HG02981 (cell line): ENCODE measurements around the gene CSNK1G1.
"Not testable (repeated sequence)": the region's sequence is repeated elsewhere in the genome, so short reads cannot be mapped to it uniquely, and the experiment has no call there.

Experiments
- ATAC-seq: cut with Tn5 transposase; IDR thresholded peaks from one replicate; pipeline ENCODE4 v1.9.1; 2021; ENCODE audit warnings: mild to moderate bottlenecking, moderate library complexity; ENCODE audit not compliant: unreplicated experiment

Gene CSNK1G1

DNA sequence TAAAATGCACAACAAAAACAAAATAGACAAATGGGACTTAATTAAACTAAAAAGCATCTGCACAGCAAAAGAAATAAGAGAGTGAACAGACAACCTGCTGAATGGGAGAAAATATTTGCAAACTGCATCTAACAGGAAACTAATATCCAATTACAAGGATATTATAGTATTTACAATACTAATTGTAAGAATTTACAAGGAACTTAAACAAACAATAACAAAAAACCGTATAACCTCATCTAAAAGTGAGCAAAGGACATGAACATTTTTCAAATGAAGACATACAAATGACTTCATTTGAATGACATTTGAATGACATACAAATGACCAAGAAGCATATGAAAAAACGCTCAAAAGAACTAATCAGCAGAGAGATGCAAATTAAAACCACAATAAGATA lies 66.4 kb downstream of the CSNK1G1 start:
- no peak for ATAC-seq

DNA sequence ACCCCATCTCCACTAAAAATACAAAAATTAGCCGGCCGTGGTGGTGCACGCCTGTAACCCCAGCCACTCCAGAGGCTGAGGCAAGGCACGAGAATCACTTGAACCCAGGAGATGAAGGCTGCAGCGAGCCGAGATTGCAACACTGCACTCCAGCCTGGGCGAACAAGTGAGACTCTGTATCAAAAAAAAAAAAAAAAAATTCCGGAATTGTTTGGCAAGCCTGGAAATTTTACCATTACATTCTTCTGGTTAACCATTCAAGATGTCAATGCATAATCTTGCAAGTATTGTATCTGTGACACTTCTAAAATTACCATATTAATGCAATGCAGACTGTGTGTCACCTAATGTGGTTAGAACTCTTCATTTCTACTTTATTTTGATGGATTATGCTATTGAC lies 67.0 kb downstream of the CSNK1G1 start:
- ATAC-seq = no peak

DNA sequence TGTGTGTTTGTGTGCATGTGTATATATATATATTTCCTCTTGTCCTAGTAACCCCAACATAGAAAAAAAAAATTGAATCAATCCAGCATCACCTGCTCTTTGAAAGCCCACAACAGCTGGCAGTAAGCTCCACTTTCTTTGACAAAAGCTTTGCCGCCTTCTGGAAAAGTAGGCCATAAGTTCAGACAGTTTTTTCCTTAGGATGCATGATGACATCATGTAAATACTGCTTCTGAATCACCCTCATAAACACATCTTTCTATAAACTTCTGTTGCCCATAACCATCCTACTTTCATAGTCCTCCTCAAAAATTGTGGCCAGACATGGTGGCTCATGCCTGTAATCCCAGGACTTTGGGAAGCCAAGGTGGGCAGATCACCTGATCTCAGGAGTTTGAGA lies 67.4 kb downstream of the CSNK1G1 start:
- no peak for ATAC-seq

DNA sequence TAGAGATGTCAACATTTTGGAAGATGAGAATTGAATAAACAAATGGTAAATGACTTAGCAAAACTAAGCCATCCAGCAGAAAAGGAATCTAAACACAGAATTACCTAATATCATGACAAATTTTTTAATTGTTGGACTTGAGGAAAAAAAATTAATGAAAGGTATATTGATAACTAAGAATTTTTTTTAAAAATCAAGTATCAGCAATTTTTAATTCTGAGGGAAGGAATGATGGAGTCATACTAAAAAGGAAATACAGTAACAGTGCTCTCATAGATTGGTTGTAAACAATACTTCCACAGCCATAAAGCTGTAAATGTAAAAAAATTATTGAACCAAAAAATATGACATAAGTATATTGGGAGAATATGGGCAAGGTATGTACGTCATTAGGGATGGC lies 68.0 kb downstream of the CSNK1G1 start:
- no peak for ATAC-seq

DNA sequence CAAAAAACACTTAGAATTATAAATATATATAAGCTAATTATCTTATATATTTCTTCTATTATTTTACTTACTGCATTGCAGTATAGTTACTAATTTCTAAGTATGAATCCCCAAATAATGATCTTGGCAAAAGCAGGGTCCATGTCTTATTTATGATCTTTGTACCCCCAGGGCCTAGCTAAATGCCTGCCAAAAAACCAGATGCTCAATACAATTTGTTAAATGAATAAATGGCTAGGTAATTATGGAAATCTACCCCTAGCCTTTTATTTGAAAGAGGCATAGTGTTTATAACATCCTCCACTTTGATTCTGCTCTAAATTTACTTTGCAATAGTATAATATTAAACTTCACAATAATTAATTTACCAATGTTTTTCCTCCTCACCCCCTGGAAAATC lies 69.5 kb downstream of the CSNK1G1 start:
- ATAC-seq = no peak

DNA sequence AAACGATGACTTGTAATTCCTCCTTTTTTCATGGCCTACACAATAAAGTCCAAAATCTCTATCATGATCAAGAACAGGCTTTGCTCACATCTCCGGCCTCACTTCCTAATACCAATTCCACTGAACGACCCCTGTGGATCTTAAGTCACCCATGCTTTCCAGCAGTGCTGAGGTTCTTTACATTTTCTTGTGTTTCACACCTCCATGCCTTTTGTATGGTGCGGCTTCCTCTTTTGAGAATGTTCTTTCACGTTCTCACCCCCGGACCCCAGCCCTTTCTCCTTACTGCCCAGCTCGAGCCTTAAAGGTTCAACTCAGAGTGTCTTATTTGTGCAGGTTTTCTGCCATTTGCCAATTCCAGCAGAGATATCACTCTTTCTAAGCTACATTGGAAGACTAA lies 70.1 kb downstream of the CSNK1G1 start:
- no peak for ATAC-seq

DNA sequence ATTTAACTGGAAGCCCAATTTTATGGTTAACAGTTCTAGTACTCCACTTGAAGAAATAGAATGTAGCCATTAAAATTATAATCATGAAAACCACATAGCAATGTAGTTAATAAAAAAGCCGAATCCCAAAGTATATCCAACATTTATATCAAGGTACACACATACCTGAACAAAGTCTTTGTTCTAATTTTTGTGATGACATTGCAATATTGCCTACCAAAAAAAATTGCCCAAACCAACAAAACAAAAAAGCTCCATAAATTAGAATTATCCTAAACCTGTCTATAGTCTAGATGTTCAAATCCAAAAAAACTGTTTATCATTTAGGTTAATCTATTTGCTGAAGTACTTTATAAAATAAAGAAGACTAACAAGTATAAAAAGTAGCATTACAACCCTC lies 70.8 kb downstream of the CSNK1G1 start:
- ATAC-seq = no peak

DNA sequence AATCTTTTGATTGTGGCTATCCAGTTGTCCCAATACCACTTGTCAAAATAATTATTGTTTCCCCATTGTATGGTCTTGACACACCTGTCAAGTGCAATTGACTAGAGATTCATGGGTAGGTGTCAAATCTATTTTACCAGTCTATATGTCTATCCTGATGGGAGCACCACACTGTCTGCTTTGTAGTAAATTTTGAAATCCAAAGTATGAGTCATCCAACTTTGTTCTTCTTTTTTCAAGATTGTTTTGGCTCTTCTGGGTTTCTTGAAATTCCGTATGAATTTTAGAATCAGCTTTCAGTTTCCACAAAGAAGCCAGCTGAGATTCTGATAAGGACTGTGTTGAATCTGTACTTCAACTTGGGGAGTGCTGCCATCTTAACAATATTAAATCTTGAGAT lies 71.9 kb downstream of the CSNK1G1 start:
- no peak for ATAC-seq

DNA sequence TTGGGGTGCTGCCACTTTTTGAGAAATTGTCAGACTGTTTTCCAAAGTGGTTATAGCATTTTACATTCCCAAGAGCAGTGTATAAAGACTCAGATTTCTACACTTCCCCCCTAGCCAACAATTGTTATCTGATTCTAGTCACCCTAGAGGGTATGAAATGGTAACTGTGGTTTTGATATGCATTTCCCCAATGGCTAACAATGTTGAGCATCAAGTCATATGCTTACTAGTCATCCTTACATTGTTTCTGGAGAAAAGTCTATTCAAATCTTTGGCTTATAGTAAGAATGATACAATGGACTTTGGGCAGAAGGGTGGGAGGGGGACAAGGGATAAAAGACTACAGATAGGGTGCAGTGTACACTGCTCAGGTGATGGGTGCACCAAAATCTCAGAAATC lies 73.3 kb downstream of the CSNK1G1 start:
- ATAC-seq = no peak

DNA sequence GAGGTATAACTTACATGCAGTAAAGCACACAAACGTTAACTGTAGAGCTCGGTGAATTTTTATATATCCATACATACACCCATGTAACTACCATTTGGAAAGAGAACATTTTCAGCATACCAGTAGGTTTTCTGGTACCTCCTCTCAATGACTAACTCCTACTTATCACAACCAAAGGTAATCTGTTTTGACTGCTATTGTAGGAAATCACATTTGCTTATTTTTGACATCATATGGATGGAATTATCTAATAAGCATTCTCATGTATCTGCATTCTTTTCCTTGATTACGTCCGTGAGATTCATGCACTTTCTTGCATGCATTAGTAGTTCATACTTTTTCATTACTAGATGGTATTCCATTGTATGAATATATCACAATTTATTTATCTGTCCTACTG lies 76.8 kb downstream of the CSNK1G1 start:
- no peak for ATAC-seq

DNA sequence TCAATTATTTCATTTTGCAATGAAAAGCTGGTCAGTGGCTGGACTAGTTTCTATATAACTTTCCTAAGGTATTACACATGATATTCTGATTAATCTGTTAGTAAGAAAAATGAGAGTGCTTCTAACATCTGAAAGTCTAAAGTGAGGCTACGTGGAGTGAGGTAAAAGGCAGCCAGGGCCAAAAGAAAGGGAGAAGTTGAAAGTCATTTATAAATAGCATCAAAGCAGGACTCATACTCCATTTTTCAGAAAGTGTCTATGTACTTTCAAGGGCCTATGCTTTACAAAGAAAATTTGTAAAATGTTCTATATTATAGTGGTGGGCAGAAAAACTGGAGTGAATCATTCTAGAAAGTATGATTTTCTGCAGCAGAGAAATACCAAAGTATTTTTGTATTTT lies 80.0 kb downstream of the CSNK1G1 start:
- no peak for ATAC-seq

DNA sequence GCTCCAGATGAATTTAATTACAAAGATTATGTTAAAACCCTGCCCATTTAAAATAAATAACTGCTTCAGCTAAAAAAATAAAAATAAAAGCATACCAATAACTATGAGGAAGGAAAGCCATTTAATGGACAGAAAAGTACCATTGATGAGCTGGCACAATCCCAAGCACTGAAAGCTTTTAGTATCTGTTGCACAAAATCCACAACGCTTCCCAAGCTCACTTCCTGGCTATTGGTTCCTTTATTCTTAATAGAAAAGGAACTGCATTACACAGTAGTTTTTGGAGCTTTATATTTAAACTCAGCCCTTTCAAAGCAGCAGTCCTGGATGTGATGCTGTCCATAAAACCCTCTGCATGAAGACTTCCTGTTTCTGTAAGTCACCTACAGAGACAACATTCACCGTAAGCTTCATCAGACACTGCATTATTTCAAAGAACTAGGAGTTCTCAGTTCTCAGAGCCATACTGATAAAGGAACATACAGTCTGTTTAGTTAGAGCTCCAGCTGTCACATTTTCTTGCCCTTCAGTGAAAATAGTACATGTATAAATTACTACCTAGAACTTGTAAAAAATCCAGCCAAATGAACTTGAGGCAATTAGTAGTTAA lies 81.5 kb downstream of the CSNK1G1 start:
- no peak for ATAC-seq

DNA sequence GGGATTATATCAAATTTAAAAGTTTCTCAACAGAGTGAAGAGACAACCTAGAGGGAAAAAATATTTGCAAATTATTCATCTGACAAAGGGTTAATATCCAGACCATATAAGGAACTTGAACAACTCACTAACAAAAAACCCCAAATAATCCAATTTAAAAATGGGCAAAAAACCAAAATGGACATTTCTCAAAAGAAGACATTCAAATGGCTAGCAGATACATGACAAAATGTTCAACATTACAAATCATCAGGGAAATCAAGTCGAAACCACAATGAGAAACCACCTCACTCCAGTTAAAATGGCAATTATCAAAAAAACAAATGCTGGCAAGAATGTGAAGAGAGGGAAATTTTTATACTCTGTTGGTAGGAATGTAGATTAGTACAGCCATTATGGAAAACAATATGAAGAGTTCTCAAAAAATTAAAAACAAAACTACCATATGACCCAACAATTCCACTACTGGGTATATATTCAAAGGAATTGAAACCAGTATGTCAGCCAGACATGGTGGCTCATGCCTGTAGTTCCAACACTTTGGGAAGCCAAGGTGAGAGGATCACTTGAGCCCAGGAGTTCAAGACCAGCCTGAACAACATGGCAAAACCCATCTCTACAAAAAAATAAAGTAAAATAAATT lies 88.5 kb downstream of the CSNK1G1 start:
- ATAC-seq = no peak

DNA sequence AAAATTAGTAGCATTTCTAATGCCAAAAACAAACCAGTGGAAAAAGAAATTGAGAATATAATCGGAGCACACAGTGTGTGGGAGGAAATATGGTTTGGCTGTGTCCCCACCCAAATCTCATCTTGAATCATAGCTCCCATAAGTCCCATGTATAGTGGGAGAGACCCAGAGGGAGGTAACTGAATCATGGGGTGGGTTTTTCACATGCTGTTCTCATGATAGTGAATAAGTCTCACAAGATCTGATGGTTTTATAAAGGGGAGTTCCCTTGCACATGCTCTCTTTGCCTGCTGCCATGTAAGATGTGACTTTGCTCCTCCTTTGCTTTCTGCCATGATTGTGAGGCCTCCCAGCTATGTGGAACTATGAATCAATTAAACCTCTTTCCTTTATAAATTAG lies 90.8 kb downstream of the CSNK1G1 start:
- not testable (repeated sequence) for ATAC-seq

DNA sequence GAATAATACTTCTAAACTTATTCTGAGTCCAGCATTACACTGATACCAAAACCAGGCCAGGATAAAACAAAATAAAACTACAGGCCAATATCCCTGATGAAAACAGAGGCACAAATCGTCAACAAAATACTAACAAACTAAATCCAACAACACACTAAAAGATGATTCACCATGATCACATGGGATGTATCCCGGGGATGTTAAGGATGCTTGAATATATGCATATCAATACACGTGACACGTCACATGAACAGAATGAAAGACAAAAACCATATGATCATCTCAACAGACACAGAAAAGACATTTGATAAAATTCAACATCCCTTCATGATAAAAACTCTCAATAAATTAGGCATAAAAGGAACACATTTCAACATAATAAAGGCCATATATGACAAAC lies 91.5 kb downstream of the CSNK1G1 start:
- ATAC-seq = no peak

DNA sequence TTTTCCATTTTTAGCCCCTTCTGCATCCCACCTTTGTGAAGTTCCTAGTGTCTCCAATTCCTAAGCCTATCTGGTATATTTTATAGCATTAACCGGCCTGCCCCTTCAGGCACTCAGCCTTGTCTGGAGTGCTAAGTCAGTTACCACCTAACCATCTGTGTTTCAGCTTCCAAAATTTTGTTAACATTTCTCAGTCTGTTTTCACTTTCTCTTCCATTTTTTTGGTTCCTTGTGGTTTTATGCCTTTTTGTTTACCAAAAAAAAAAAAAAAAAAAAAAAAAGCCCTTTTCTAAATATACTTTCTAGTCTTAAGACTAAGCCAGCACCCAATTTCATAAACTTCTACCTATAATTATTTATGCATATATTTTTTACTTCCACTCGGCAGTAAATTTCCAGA lies 92.4 kb downstream of the CSNK1G1 start:
- no peak for ATAC-seq

DNA sequence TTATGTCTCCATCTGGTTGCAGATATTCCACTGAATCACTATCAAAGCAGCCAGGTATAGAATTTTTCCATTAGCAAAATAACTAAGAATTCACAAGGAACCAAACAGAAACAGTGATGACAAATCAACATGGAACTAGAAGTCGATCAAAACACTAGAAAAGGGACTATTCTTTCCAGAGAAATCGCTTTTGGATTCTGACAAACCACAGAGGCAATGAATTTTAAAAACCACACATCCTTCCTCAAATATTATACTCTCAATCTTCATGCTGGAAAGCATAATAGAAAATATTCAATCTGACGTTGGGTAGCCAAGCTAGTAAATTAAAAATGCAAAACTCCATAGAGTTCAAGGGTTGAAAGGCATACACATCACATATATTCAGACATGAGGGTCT lies 99.9 kb downstream of the CSNK1G1 start:
- no peak for ATAC-seq

DNA sequence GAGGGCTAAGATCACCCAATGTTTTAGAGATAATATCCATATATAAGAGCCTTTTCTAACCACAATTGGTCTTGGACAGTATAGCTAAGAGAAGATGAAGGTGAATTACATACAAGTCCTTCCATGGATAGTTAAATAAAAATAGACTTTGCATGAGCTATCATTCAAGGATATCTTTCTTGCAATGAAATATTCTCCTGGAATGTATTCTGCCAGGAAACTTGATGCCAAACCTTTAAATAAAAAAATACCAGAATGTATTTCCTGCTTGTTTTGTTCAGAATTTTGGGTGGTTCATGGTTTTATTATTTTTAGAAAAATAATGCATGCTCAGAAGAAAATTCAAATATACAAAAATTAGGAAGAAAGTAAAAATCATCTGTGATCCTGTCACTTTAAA lies 104.3 kb downstream of the CSNK1G1 start:
- ATAC-seq = no peak

DNA sequence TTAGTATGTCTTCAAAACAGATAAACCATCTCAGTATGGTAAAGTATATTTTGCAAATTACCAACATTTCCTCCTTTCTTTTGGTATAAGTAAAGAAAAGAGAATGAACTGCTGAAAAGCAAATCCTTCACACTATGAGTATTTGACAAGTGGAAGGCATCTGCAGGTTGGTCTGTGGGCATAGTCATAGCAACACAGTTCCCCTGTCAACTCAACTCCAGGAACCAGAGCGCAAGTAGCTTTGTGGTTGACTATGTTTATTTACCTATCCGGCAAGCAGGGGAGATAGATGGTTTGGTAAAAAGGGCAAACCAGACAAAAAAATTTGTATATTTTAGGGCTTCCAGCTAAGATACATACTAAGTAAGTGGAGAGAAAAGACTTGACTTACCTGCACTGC lies 104.9 kb downstream of the CSNK1G1 start:
- ATAC-seq = no peak

DNA sequence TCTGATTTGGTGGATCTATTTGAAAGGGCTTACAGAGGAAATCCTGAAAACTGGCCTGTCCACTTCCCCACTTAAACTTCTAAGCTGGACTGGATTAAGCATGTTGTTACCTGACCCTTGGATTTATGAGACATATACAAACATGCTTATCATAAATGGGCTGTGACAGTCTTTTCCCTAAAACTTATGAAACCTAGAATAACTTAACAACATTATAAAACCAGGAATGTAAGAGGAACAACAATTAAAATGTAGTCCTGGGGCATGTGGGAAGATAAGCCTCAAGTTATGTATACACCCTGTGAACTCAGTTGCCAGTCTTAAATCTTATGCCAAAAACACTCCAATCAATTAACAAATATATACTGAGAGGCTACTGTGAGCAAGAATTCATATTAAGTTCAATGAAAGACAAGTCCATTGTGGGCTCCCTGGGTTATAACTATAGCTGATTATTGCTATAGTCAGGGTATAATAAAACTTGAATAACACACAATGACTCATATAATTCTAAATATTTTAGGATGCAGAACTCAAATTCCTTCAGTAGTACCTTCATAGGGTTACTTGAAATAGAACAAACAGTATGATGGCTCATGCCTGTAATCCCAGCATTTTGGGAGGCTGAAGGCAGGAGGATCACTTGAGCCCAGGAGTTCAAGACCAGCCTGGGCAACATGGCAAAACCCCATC lies 105.9 kb downstream of the CSNK1G1 start:
- ATAC-seq = no peak

DNA sequence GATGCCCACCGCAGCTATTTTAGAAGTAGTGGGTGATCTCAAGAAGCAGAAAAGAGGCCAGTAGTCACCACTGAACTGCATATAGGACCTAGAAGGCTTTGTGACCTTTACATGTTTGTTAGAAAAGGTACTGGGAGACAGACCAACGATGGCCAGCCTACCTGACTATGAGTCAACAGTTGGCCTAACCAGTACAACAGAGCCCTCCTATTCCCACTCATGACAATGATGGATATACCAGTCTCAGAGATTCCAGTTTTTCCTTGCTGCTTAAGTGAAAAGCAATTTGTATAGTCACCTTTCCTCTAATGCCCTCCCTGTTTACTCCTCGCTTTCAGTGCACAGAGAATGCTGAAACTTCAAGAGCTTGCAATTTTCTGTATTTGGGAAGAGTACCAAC lies 106.6 kb downstream of the CSNK1G1 start:
- ATAC-seq = no peak

DNA sequence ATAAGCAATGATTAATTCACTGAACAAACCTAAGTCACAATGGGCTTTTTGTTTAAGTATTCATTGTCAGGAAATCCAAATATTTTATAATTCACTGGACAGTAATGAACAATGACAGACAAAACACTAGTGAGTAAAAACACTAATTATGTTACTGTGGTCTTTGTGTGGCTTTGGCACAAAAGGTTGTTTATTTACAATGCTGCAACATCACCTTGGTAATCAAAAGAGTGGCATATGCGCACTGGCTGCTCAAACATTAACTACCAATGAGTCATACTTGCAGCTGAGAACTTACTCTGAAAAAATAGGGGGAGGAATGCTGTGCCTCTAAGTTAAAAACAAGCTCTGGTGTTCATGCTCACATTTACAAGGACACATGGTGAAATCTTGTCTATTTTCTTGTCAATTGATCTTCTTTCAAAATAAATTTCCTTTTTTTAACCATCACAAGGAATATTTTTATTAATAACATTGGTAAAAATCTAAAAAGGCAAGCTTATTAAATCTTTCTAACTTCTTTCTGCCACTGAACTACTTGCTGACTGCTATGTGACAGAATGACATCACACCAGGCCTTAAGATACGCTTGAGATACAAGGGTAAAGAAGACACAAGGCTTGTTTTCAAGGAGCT lies 107.9 kb downstream of the CSNK1G1 start:
- peak; percentile 59 for ATAC-seq
